SH-SY5Y (cell line): ENCODE measurements around the gene ATP13A5.

ENCODE experiments used
- GATA2 ChIP-seq: IDR thresholded peaks from 2 replicates; pipeline ENCODE4 v1.6.1; 2011; ENCODE audit warnings: mild to moderate bottlenecking, low read depth, low read length
- GATA3 ChIP-seq: IDR thresholded peaks from 2 replicates; pipeline ENCODE4 v1.6.1; 2011; ENCODE audit warnings: low read depth, mild to moderate bottlenecking, low read length, moderate library complexity

GRCh38 chr3:193240850-193241706 is 137.5 kb downstream of the ATP13A5 start, which contains the start of gene PLAAT1:
- TF ChIP-seq GATA3 = no peak
- TF ChIP-seq GATA2 = no peak
